MM.1S (cell line): ENCODE data around the gene LAMP1.

Experiments
- EZH2 ChIP-seq: fragments of 300-600 bp; sonication (generic); optimal IDR thresholded peaks from 2 replicates; pipeline ENCODE3; 2017; ENCODE audit warnings: low read depth, mild to moderate bottlenecking, antibody characterized with exemption, low read length, mixed read lengths
- EZH2phosphoT487 ChIP-seq: fragments of 300-600 bp; sonication (generic); IDR thresholded peaks from 2 replicates; pipeline ENCODE4 v1.6.1; 2018; ENCODE audit warnings: antibody characterized with exemption, low read length
- TF ChIP-seq, protein P1 (sequence below): fragments of 300-600 bp; sonication (generic); IDR thresholded peaks from 2 replicates; pipeline ENCODE4 v1.5.1; 2016; ENCODE audit warnings: antibody characterized with exemption, low read length, mixed read lengths

DNA sequence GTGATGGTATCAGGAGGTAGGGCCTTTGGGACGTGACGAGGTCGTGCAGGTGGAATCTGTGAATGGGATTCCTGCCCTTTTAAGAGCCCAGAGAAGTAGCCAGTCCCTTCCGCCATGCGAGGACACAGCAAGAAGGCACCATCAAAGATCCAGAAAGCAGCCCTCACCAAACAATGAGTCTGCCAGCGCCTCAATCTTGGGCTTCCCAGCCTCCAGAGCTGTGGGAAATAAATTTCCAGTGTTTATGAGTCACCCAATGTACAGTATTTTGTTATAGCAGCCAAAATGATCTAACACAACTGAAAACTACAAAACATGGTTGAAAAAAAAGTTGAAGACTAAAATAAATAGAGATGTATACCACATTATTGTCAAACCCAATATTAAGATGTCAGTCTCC lies 16.9 kb upstream of the LAMP1 start:
- TF ChIP-seq, protein P1, sequence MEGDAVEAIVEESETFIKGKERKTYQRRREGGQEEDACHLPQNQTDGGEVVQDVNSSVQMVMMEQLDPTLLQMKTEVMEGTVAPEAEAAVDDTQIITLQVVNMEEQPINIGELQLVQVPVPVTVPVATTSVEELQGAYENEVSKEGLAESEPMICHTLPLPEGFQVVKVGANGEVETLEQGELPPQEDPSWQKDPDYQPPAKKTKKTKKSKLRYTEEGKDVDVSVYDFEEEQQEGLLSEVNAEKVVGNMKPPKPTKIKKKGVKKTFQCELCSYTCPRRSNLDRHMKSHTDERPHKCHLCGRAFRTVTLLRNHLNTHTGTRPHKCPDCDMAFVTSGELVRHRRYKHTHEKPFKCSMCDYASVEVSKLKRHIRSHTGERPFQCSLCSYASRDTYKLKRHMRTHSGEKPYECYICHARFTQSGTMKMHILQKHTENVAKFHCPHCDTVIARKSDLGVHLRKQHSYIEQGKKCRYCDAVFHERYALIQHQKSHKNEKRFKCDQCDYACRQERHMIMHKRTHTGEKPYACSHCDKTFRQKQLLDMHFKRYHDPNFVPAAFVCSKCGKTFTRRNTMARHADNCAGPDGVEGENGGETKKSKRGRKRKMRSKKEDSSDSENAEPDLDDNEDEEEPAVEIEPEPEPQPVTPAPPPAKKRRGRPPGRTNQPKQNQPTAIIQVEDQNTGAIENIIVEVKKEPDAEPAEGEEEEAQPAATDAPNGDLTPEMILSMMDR: no peak
- TF ChIP-seq EZH2 (no peak), EZH2phosphoT487 (no peak)
